Endodermal cell (in vitro differentiated cells): Measurements from ENCODE around the gene BPNT1. TPM values are rescaled to one million over a fixed set of nuclear protein-coding genes. Genes with fewer than 3 reads are reported as not detected.

ENCODE experiments used
- DNase-seq: peaks from one replicate; pipeline ENCODE4 v3.0.0-alpha.2; 2017
- H3K27ac ChIP-seq: 2 replicates; pipeline ENCODE4 v1.5.1; 2013; ENCODE audit warnings: mild to moderate bottlenecking, low read depth, low read length, moderate library complexity
- H3K27me3 ChIP-seq: 2 replicates; pipeline ENCODE4 v1.6.1; 2013; ENCODE audit warnings: mild to moderate bottlenecking, low read length, moderate library complexity; ENCODE audit not compliant: insufficient read depth, control insufficient read depth, poor library complexity, severe bottlenecking
- H3K36me3 ChIP-seq: 2 replicates; pipeline ENCODE4 v1.7.0; 2013; ENCODE audit warnings: mild to moderate bottlenecking, low read length, moderate library complexity; ENCODE audit not compliant: control insufficient read depth, insufficient read depth
- H3K4me1 ChIP-seq: one replicate; pipeline ENCODE4 v1.7.0; 2013; ENCODE audit warnings: low read length; ENCODE audit not compliant: control insufficient read depth, insufficient read depth
- H3K4me3 ChIP-seq: 2 replicates; pipeline ENCODE4 v1.5.1; 2013; ENCODE audit warnings: mild to moderate bottlenecking, low read length, moderate library complexity
- H3K9ac ChIP-seq: 2 replicates; pipeline ENCODE4 v1.6.1; 2013; ENCODE audit warnings: mild to moderate bottlenecking, low read length, moderate library complexity; ENCODE audit not compliant: poor library complexity, severe bottlenecking; ENCODE audit errors: extremely low read depth
- H3K9me3 ChIP-seq: 2 replicates; pipeline ENCODE4 v1.6.1; 2013; ENCODE audit warnings: mild to moderate bottlenecking, low read length, moderate library complexity; ENCODE audit not compliant: control insufficient read depth
- H3K27ac Mint-ChIP-seq: 2 replicates; pipeline ENCODE4 v1.8.0; 2020; ENCODE audit warnings: mixed read lengths
- H3K27me3 Mint-ChIP-seq: 2 replicates; pipeline ENCODE4 v1.8.0; 2021; ENCODE audit warnings: mild to moderate bottlenecking, mixed read lengths; ENCODE audit not compliant: insufficient read depth
- H3K36me3 Mint-ChIP-seq: 2 replicates; pipeline ENCODE4 v1.8.0; 2020; ENCODE audit warnings: low read depth, mixed read lengths
- H3K4me1 Mint-ChIP-seq: 2 replicates; pipeline ENCODE4 v1.8.0; 2020; ENCODE audit warnings: mixed read lengths
- H3K4me3 Mint-ChIP-seq: 2 replicates; pipeline ENCODE4 v1.8.0; 2020; ENCODE audit warnings: mild to moderate bottlenecking, moderate library complexity, mixed read lengths
- H3K9me3 Mint-ChIP-seq: 2 replicates; pipeline ENCODE4 v1.8.0; 2020; ENCODE audit warnings: mild to moderate bottlenecking, mixed read lengths
- WGBS, 2 experiments: methylation state at CpG; one replicate each; pipeline versions ENCODE4 v1.1.5 to v1.1.7; 2013; ENCODE audit warnings: missing lambda C conversion rate in 2 of 2, mixed read lengths in 1 of 2; ENCODE audit not compliant: insufficient coverage in 1 of 2, insufficient read length in 1 of 2; 5-methylcytosine and 5-hydroxymethylcytosine counted together
- total RNA-seq, 2 donors: library from RNA; stranded (reverse); fragmentation: NEBNext Ultra II Directional in 1 of 2; extraction: Animal tissue kit (Norgen Biotek cat#: 25700) in 1 of 2; gene quantifications; 2 replicates in 1 of 2; 3 replicates in 1 of 2; pipeline ENCODE4 v1.2.1, GENCODE V29; 2021
- TF ChIP-seq, protein P1 (sequence below): fragments of 200-600 bp; sonication (generic); conservative IDR thresholded peaks from 2 replicates; pipeline ENCODE4 v1.5.0; 2021; ENCODE audit warnings: antibody characterized with exemption, mild to moderate bottlenecking

The BPNT1 gene
- total RNA-seq, 2 donors from 2014 or later: 13.1 to 15.6 TPM

- peaks cover 21% of the 10 kb centered on the region for H3K27me3 Mint-ChIP-seq
- Histone ChIP-seq H3K4me3 (no peak overlapping the region), H3K4me1 (no peaks in the 10 kb centered on the region), H3K9ac (no peak overlapping the region), H3K27ac (no peak overlapping the region), H3K27me3 (peaks cover 20% of the 10 kb centered on the region), H3K36me3 (peaks cover 15% of the 10 kb centered on the region), H3K9me3 (peaks cover 4% of the 10 kb centered on the region)
- WGBS, 2 experiments: 100% methylated on average over 5 of the region's 6 CpGs; no CpG with 5 or more reads in 1 of the 2 experiments
- no peak overlapping the region for H3K27ac Mint-ChIP-seq
- H3K4me1 Mint-ChIP-seq: peaks cover 8% of the 10 kb centered on the region
- TF ChIP-seq, protein P1, sequence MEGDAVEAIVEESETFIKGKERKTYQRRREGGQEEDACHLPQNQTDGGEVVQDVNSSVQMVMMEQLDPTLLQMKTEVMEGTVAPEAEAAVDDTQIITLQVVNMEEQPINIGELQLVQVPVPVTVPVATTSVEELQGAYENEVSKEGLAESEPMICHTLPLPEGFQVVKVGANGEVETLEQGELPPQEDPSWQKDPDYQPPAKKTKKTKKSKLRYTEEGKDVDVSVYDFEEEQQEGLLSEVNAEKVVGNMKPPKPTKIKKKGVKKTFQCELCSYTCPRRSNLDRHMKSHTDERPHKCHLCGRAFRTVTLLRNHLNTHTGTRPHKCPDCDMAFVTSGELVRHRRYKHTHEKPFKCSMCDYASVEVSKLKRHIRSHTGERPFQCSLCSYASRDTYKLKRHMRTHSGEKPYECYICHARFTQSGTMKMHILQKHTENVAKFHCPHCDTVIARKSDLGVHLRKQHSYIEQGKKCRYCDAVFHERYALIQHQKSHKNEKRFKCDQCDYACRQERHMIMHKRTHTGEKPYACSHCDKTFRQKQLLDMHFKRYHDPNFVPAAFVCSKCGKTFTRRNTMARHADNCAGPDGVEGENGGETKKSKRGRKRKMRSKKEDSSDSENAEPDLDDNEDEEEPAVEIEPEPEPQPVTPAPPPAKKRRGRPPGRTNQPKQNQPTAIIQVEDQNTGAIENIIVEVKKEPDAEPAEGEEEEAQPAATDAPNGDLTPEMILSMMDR: no peak
- DNase-seq: no peak
- peaks cover 26% of the 10 kb centered on the region for H3K36me3 Mint-ChIP-seq
- H3K4me3 Mint-ChIP-seq: no peak overlapping the region
- H3K9me3 Mint-ChIP-seq: no peaks in the 10 kb centered on the region
Measured at GRCh38 chr1:220062629-220063028, 27.0 kb downstream of the BPNT1 start.

DNA sequence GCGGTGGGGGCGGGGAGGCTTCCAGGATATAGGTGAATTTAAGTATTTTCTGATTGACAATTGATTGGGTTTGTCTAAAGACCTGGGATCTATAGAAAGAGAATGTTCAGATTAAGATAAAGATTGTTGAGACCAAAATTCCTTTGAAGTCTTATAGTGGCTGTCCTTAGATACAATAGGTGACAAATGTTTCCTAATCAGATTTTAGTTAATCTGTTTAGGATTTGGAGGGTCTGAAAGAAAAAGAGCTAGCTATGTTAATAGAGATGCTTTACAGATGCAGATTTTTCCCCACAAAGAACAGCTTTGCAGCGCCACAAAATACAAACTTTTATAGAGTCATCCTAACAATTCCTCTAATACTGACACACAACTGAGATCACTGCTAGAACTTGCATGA, 28.7 kb downstream of the BPNT1 start:
- Histone ChIP-seq H3K9me3 (peaks cover 4% of the 10 kb centered on the region), H3K27ac (no peak overlapping the region), H3K9ac (no peak overlapping the region), H3K4me1 (no peaks in the 10 kb centered on the region), H3K36me3 (peaks cover 15% of the 10 kb centered on the region), H3K27me3 (peaks cover 20% of the 10 kb centered on the region), H3K4me3 (no peak overlapping the region)
- H3K4me3 Mint-ChIP-seq: no peak overlapping the region
- WGBS, 2 experiments: 47 to 94% methylated on average over 2 to 3 of the region's 3 CpGs
- peaks cover 21% of the 10 kb centered on the region for H3K27me3 Mint-ChIP-seq
- TF ChIP-seq, protein P1: no peak
- no peak for DNase-seq
- H3K9me3 Mint-ChIP-seq: no peaks in the 10 kb centered on the region
- H3K27ac Mint-ChIP-seq: no peak overlapping the region
- H3K4me1 Mint-ChIP-seq: peaks cover 8% of the 10 kb centered on the region
- peaks cover 33% of the 10 kb centered on the region for H3K36me3 Mint-ChIP-seq

DNA sequence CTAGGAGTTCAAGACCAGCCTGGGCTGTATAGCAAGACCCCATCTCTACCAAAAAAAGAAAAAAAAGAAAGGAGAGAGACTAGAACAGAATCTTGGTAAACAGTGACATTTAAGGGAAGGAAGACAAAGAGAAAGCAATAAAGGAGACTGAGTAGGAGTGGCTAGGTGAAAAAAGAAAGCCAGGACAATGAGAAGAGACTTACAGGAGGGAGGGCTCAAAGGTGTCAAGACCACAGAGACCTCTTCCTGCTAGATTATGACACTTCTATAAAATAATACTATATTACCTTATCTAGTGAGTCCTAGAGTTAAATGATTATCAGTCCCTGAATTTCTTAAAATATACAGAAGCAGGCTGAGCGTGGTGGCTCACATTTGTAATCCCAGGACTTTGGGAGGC, 33.2 kb downstream of the BPNT1 start:
- Mint-ChIP-seq H3K4me1 (peaks cover 8% of the 10 kb centered on the region), H3K9me3 (no peaks in the 10 kb centered on the region), H3K36me3 (peaks cover 19% of the 10 kb centered on the region), H3K27me3 (peaks cover 7% of the 10 kb centered on the region), H3K4me3 (no peak overlapping the region), H3K27ac (no peak overlapping the region)
- peaks cover 5% of the 10 kb centered on the region for H3K36me3 ChIP-seq
- H3K4me3 ChIP-seq: no peak overlapping the region
- H3K27ac ChIP-seq: no peak overlapping the region
- TF ChIP-seq, protein P1: no peak
- WGBS, 2 experiments: 88 to 89% methylated on average over 1 of the region's 1 CpG
- no peaks in the 10 kb centered on the region for H3K9me3 ChIP-seq
- DNase-seq: no peak
- no peak overlapping the region for H3K9ac ChIP-seq
- no peaks in the 10 kb centered on the region for H3K4me1 ChIP-seq
- H3K27me3 ChIP-seq: peaks cover 16% of the 10 kb centered on the region
